ENCODE data around the gene CIT.
"Not testable (repeated sequence)": the region's sequence is repeated elsewhere in the genome, so short reads cannot be mapped to it uniquely, and the experiment has no call there.

The CIT gene

GRCh38 chr12:119876761-119877638 is at the start of gene CIT:
CIT (minus strand) TSS chr12:119877320; CDS start chr12:119876168, 1,152 bp downstream.
- peak; percentile 93 to 94 for DNase-seq

- DNase-seq, result no peak
Measured at GRCh38 chr12:119925269-119925668, 48.1 kb upstream of the CIT start.

- no peak for DNase-seq
Measured at GRCh38 chr12:119920064-119920463, 42.9 kb upstream of the CIT start.

- DNase-seq, result no peak
Measured at GRCh38 chr12:119915894-119916510, 38.9 kb upstream of the CIT start.

- DNase-seq, result no peak
Measured at GRCh38 chr12:119914666-119915065, 37.5 kb upstream of the CIT start.

- no peak for DNase-seq
Measured at GRCh38 chr12:119913536-119914330, 36.6 kb upstream of the CIT start.

GRCh38 chr12:119911182-119911581 is 34.1 kb upstream of the CIT start:
- no peak for DNase-seq

GRCh38 chr12:119910586-119910985 is 33.5 kb upstream of the CIT start:
- DNase-seq, result no peak

GRCh38 chr12:119902084-119902509 is 25.0 kb upstream of the CIT start:
- DNase-seq, result peak; percentile 82 to 85

GRCh38 chr12:119901670-119902069 is 24.6 kb upstream of the CIT start:
- DNase-seq, result no peak

- DNase-seq, result no peak
Measured at GRCh38 chr12:119894916-119895315, 17.8 kb upstream of the CIT start.

- DNase-seq, result not testable (repeated sequence)
Measured at GRCh38 chr12:119892611-119893010, 15.5 kb upstream of the CIT start.

- no peak for DNase-seq
Measured at GRCh38 chr12:119885549-119885948, 8.4 kb upstream of the CIT start.

GRCh38 chr12:119883791-119884190 is 6.7 kb upstream of the CIT start:
- not testable (repeated sequence) for DNase-seq

- no peak for DNase-seq
Measured at GRCh38 chr12:119883237-119883636, 6.1 kb upstream of the CIT start.

GRCh38 chr12:119877639-119877948 is 474 bp upstream of the CIT start:
- DNase-seq, result no peak

GRCh38 chr12:119870457-119870856 is 6.7 kb downstream of the CIT start:
- DNase-seq, result no peak

- DNase-seq, result no peak
Measured at GRCh38 chr12:119869720-119870119, 7.4 kb downstream of the CIT start.

GRCh38 chr12:119868992-119869391 is 8.1 kb downstream of the CIT start:
- DNase-seq, result no peak

- no peak for DNase-seq
Measured at GRCh38 chr12:119864591-119864990, 12.5 kb downstream of the CIT start.

- DNase-seq, result no peak
Measured at GRCh38 chr12:119859241-119859640, 17.9 kb downstream of the CIT start.

- DNase-seq, result no peak
Measured at GRCh38 chr12:119857041-119857591, 20.0 kb downstream of the CIT start.

- no peak for DNase-seq
Measured at GRCh38 chr12:119850330-119850729, 26.8 kb downstream of the CIT start.

All from AML-193 (cell line).